ENCODE measurements around the gene MCC. TPM values are rescaled to one million over a fixed set of nuclear protein-coding genes. Genes with fewer than 3 reads are reported as not detected.
A peak's percentile ranks its signal among the peaks of the same experiment; 100 is the strongest.
"Not testable (repeated sequence)": the region's sequence is repeated elsewhere in the genome, so short reads cannot be mapped to it uniquely, and the experiment has no call there.

MCC gene
- total RNA-seq, 1 donor from 2014 or later: 36.3 TPM

DNA sequence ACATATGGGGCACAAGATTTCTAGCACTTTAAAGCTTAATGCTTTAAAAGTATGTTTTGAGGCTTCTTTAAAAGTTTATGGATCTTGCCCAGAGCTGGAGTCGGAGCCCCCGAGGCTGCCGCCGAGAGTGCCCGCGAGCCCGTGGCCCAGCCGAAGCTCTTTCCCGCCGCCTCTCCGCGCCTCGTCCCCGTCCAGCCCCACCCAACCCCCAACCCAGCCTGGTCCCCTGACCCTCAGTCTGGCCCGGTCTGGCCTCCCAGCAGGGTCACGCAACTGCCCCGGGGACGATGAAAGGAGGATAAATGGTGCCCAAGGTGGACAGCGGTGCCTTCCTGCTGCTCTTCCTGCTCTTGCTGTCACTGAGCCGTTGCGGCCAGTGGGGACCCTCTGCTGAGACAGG is 55.2 kb downstream of the MCC start:
- no peak for ATAC-seq

DNA sequence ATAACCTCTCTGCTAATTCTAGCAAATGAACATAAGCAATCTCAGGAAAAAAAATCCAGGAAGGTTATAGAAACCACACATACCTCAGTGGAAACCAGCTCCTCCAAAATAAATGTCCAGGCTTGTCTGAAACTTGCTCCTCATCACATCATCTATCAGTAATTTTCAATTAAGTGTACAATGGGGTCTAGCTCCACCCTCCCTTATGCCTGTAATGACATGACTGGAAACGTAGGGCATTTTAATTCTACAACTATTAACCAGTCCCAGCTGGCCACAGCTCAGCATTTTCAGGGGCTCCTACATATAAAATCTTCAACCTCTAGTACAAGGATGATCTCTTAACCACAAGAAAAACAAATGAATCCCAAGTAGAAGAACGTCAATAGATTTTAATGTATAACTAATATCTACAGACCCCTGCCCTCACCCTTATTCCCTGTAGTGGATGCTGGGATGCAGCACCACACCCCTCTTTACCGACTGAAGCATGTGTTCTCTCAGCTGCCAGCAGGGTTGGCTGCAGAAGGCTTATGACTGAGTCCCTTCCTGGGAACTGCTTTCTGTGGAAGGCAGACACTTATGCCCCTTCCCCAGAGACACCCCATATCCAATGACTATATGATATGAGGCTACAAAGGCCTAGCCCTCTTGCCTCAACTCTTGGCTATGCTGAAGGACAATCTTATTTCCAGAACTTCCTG is 60.2 kb downstream of the MCC start:
- DNase-seq (ENCODE audit: low spot score): no peak
- ATAC-seq: no peak

More for the DNA sequence above, 55.2 kb downstream of the MCC start:
- no peak for DNase-seq (ENCODE audit: low spot score)

DNA sequence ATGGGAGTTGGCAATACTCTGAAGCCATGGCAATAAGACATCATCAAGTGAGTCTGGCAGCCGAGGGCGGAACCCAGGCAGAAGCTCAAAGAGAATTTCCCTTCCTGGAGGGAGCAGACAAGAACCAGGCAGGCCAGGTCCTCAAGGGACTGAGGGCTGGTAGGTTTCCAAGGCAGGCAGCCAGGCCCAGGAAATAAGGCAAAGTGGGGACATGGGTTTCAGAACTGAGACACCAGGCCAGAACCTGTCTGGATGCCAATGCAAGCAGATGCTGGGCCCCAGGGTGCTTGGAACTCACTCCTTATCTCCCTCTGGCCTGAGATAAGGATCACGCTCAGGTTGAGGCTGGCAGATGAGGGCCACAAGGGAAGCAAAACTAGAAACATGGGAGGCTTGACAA is 62.3 kb downstream of the MCC start:
- no peak for DNase-seq (ENCODE audit: low spot score)
- no peak for ATAC-seq

DNA sequence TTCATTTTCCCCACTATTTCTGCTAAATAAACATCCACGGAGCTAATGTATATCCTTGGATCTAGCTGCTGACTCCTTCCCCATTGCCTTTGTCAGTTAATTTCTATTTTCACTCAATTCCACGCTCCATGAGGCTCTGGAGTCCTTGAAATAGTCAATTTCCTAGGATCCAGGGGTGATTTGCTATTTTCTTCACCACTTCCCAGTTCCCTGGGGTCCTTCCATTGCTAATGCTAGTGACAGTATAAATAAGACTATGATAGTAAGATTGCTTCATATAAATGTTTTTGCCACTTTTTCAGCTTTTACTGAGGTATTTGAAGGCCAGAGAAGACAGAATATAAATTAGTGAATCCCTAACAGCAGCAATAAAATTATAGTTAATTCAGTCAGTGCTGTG is 66.6 kb downstream of the MCC start:
- ATAC-seq: no peak

DNA sequence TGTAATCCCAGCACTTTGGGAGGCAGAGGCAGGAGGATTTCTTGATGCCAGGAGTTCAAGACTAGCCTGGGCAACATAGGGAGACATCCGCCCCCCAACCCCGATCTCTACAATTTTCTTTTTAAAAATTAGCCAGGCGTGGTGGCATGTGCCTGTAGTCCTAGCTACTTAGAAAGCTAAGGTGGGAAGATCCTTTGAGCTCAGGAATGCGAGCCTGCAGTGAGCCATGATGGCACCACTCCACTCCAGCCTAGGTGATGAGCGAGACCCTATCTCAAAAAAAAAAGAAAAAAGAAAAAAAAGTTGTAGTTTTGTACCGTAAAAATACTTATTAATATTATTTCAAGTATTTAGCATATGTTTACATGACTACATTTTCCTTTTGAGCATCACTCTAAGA is 82.7 kb downstream of the MCC start:
- DNase-seq (ENCODE audit: low spot score) (no peak), ATAC-seq (no peak)

More for the DNA sequence above, 66.6 kb downstream of the MCC start:
- DNase-seq (ENCODE audit: low spot score): no peak

DNA sequence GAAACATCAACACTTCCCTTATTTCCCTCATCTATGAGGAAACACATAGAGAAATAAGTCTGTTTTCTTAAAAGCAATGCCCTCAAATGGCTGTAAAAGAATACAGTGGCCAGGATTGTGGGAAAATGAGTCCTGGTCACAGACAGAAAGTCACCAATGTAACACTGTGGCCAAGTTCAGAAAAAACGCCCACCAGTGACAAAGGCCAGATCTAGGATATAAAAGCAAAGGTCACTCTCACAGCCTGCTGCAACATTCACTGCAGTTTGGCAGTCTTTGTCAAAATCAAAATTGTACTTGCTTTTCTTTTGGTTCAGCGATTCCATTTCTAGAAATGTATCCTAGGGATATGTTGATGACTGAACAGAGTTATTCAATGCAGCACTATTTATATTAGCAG is 84.0 kb downstream of the MCC start:
- DNase-seq (ENCODE audit: low spot score) (peak; percentile 50), ATAC-seq (peak; percentile 97)

DNA sequence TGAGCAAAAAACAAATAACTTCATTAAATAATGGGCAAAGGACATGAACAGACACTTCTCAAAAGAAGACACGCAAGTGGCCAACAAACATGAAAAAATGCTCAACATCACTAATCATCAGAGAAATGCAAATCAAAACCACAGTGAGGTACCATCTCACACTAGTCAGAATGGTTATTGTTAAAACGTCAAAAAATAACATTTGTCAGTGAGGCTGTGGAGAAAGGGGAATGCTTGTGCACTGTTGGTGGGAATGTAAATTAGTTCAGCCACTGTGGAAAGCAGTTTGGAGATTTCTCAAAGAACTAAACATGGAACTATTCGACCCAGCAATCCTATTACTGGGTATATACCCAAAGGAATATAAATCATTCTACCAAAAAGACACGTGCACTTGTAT is 90.3 kb downstream of the MCC start:
- not testable (repeated sequence) for ATAC-seq; DNase-seq (ENCODE audit: low spot score)

DNA sequence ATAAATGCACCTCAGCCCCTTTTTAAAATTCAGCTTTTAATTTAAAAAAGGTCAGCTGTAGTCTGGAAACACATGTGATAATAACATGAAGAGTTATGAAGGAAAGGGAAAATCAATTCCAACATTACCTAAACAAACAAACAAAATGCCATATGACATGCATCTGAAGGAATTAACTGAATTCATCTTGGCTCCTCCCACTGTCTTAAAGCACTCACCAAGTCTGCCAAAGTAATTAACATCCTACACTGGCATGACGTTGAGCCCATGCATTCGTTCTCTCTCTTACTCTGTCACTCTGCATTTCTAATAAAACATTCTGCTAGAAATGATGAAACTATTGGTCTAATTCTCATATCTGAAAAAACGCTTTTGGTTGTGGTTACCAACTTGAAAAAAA is 91.2 kb downstream of the MCC start:
- ATAC-seq: no peak
- no peak for DNase-seq (ENCODE audit: low spot score)

DNA sequence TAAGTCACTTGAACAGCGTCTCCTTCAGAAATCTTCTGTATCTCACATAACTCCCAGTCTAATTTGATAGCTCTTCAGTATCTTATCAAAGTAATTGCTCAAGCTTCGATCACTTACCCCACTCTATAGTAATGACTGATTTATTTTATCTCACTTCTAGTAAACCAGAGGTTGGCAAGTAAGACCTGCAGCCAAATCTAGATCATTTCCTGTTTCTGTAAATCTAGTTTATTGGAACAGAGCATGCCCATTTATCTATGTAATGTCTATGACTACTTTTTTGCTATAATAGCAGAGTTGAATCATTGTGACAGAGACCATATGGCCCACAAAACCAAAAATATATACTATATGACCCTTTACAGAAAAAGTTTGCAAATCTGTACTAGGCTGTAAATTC is 93.6 kb downstream of the MCC start:
- ATAC-seq: no peak
- DNase-seq (ENCODE audit: low spot score): no peak

DNA sequence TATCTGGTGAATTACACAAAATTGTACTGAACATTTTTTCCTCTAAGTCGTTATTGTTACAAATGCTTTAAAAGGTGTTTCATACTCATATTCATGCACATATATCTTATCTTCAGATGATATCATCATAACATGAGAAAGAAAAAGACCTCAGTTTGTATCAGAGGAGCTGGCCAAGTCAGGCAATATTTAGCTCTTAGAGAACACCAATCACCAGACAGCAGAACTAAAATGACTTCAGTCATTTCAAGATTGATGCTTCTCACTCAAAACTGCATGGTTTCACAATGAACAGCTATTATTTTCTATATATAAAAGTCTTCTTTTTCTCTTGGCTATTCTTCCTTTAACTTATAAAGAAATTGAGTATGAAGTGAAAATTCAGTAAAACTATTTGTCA is 98.0 kb downstream of the MCC start:
- ATAC-seq (no peak), DNase-seq (ENCODE audit: low spot score) (no peak)

DNA sequence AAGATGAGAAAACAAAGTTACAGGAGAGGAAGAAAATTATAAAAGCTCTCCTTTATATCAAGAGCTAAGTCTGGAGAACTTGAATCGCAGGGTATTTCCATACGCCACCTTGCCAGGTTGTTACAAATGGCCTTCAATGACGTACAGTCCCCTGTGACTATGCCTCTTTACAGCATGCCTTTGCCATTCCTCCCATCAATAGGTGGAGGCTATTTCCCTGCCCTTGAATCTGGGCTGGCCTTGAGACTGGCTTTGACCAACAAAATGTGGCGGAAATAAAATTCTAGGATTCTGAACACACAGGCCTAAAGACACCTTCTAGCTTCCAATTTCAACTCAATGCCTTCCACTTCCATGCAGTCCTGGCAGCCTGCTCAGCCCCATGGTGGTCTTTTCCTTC is 99.1 kb downstream of the MCC start:
- ATAC-seq (no peak), DNase-seq (ENCODE audit: low spot score) (no peak)

DNA sequence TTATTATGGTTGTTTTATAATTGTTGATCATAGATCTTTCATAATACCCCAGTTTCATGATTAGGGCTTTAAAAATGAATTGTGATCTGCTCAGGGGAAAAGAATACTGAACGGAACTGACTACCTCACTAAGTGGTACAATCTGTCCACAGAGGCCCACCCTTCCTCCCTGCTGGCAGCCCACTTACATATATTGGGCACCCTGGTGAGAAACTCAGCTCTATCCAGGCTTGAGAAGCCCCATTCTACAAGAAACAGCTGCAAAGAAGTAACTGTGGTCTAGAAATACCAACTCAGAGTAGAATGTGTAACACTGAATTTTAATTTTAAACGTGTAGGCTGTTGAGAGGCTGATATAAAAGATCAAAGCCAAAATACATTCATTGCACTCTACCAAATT is 100.4 kb downstream of the MCC start:
- no peak for ATAC-seq
- DNase-seq (ENCODE audit: low spot score): no peak

DNA sequence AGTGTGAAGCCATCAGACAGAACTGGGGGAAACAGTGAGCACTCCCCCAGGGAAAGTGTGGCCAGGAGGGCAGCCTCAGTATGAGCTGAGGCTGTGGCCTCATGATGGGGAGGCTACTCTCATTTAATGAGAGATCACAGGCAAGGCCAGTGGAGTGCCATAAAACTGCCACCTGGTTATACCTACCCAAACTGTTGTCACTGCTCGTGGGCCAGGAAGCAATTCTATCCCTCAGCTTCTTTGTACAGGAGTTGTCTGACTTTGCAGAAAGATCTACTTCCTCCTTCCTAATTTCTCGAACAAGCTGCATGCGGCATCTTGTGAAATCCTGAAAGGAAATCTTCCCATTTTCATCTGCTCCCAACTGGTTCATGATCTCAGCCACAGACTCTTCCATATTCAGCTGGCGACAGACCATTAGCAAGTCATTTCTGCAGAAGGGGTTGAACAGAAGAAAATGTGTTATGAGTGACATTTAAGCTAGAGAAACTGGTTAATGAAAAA is 103.4 kb downstream of the MCC start:
- no peak for DNase-seq (ENCODE audit: low spot score)
- ATAC-seq: no peak

DNA sequence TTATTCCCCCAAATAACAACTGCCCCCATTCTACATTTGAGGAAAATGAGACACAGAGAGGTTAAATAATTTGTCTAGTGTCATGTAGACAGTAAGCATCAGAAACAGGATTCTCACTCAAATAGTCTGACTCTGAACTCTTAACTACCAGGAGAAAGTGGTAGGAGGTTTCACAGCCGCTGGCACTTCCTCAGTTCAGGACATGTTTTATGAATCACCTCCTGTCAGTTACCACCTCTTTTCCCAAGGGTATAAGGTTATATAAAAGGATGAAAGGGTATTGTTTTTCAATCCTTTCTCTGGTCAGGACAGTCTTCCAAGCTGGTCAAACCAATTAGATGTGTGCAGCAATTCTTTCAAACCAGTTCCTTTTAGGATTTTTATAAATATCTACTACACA is 105.5 kb downstream of the MCC start:
- ATAC-seq: no peak
- no peak for DNase-seq (ENCODE audit: low spot score)

DNA sequence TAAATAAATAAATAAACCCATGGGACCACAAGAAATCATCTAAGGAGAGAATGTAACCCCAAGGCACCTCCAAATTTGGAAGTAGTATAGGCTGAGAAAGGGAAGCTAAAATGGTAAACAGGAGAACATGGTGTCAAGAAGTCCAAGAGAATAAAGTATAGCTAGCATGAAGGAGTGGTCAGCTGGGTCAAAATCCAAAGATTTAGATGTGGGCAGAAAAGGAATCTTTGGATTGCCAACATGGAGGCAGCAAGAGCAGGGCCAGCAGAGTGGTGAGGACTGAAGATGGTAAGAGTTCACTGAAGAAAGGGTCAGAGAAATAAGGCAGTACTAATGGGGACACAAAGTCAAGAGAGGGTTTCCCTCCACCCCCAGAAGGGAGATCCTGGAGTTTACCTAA is 106.5 kb downstream of the MCC start:
- DNase-seq (ENCODE audit: low spot score) (no peak), ATAC-seq (no peak)

DNA sequence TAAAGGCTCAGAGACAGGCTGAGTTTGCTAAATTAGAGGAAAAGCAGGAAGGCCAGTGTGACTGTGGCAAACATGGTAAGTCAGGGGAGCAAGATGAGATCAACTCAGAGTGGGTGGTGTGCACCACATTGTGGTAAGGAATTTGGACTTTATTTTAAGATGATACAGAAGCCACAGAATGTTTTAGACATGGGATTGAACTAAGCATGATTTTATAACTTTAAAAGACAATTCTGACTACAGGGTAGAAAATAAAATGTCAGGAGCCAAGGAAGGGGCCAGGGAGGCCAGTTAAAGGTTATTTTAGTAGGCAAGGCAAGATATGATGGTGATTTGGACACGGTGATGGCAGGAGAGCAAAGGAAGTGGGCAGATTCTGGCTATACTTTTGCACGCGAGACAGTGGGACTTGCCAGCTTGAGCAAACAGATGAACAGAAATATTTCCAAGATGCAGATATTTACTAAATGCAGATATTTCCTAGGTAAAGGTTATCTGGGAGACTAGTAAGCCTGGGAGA is 107.4 kb downstream of the MCC start:
- no peak for DNase-seq (ENCODE audit: low spot score)
- no peak for ATAC-seq

DNA sequence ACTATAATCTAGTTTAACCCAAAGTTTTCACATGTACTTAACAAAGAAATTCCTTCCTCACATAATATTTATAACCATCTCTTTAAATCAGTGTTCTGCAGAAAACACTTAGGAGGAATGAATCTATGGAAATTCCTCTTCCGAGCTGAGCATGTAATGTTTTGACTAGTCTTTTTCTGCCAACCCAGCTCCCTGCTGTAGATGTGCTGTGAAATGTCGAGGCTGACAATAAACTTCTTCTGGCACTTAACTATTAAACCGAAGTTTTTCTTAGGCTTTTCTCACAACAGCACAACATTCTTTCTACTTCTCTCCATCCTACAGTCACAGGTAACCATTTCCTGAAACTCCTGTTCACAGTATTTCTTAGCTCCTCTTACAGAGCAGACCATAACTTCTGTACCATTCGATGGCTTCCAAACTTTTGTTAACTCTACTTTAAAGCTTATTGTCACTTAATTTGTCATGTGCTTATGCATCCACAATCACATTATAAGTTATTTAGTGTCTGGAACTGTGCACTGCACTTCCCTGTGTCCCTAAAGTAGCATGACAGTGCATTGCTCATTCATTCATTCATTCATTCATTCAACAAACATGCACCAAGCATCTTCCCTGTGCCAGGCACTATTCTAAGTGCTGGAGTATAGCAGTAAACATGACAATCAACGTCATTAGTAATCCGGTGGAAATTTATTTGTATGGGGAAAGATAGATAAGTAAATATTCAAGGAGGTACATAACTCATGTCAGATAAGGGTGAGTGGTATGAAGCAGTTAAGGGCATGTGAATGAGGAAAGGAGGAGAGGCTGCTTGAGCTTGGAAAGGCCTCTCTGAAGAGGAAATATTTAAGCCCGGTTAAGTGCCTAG is 108.1 kb downstream of the MCC start:
- ATAC-seq (no peak), DNase-seq (ENCODE audit: low spot score) (no peak)

DNA sequence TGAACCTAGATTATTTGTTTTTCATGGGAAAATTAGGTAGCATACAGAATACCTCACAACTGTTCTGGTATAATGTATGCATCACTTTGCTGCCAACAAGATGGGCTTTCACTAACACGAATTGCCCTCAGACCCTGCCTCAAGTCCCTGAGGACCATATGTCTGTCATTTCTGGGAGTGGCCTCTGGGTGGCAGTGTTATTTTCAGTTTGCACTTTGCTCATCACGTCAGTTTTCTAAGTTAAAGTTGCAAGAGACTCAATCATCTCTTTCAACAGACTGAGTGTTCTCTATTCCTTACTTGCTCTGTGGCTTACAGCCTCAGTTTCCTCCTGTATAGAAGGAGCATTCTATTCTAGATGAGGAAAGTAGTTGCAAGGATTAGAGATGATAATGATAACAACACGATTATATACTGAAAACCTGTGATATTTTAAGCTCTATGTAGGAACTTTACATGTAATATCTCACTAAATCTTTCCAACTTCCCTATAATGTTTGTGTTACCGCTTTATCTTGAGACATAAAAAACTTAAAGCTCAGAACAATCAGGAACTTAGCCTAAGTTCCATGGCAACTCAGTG is 109.2 kb downstream of the MCC start:
- peak; percentile 96 for ATAC-seq
- DNase-seq (ENCODE audit: low spot score): peak; percentile 52

DNA sequence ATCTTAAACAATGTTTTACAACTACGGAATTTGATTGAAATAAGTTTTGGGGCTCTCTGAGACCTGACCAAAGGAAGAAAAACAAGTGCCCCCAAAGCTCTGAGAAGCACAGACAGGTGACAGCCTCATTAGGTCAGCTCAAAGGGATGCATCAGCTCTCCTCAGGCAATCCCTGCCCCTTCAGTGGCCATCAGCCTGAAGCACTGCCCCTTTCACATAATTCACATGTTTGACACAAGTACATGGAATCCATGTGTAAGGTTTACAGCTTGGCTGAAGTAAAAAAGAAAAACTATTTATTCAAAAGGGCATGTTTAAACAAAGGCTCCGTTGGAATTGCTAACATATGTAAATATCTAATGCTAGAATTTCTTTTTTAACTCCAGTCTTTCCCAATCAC is 109.7 kb downstream of the MCC start:
- no peak for ATAC-seq
- DNase-seq (ENCODE audit: low spot score): no peak

DNA sequence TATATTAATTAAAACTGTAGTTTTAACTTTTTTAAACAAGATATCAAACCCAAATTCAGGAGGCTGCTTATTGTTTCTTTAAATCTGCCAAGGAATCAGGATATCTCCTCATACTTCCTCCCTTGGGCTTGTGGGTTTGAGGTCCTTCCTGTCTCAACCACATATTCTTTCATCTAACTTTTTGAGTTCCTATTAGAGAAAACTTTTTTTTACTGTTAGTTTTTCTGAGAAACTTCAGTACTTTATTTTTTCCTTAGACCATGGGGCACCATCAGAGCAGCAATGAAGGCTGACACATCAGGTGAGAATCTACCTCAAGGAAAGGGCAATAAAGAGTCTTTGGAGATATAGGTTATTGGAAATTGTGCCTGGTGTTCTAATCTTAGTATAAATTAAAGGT is 110.2 kb downstream of the MCC start:
- DNase-seq (ENCODE audit: low spot score): no peak
- no peak for ATAC-seq

DNA sequence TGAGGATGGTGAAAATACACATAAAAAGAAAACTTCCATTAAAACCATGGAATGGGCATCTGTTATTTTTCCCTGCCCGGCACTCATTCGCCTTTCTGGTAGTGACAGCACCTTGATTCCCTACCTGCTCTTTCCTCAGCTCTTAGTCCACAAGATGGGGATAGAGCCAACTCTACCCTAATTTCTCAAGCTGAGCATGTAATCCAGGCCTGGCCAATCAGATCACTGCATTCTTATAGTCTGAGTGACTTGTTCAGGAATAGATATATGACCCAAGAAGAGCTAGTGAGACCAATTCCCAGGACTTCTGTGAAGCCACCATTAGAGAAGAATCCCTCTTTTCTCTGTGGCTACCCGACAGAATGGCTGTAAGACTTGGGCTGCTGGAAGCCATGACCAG is 111.6 kb downstream of the MCC start:
- no peak for ATAC-seq
- no peak for DNase-seq (ENCODE audit: low spot score)

Data from left lobe of liver (tissue), 2 donors.